Panc1 (cell line): ENCODE results near the gene ROBO3. TPM values are rescaled to one million over a fixed set of nuclear protein-coding genes. Genes with fewer than 3 reads are reported as not detected.

Experiments
- ATAC-seq: fragments of 200-7000 bp; cut with Tn5 transposase; 2 replicates; pipeline ENCODE4 v1.9.1; 2020; ENCODE audit warnings: mild to moderate bottlenecking, moderate library complexity
- BruUV-seq: library from RNA; stranded (reverse); fragments of 400-500 nt; replicated peaks from 2 replicates; lab custom pipeline; 2021; lab: Mats Ljungman, UMichigan
- CTCF ChIA-PET: fragments of 300-600 bp; sonication (Branson Sonifier 250); formaldehyde crosslinking; loops from one replicate; lab custom pipeline; 2022; ENCODE audit warnings: antibody characterized with exemption; lab: Charles Lee
- POLR2A ChIA-PET: fragments of 300-600 bp; sonication (Branson Sonifier 250); formaldehyde crosslinking; loops from one replicate; lab custom pipeline; 2022; ENCODE audit warnings: antibody characterized with exemption; lab: Charles Lee
- DNase-seq: peaks from one replicate; pipeline ENCODE4 v3.0.0-alpha.2; 2010; ENCODE audit warnings: low read depth, low spot score
- H3K27ac ChIP-seq: 2 replicates; pipeline ENCODE4 v1.5.1; 2011; ENCODE audit warnings: mild to moderate bottlenecking, low read length, inconsistent platforms
- H3K27me3 ChIP-seq: fragments of 200-500 bp; sonication (Bioruptor generic); 2 replicates; pipeline ENCODE4 v1.6.0; 2014; ENCODE audit warnings: low read length, inconsistent platforms; ENCODE audit not compliant: control insufficient read depth, insufficient read depth
- H3K36me3 ChIP-seq: fragments of 200-500 bp; sonication (Bioruptor generic); 2 replicates; pipeline ENCODE4 v1.5.1; 2014; ENCODE audit warnings: inconsistent platforms, mild to moderate bottlenecking, low read length, moderate library complexity; ENCODE audit not compliant: control insufficient read depth, insufficient read depth
- H3K4me1 ChIP-seq: 2 replicates; pipeline ENCODE4 v1.5.1; 2011; ENCODE audit warnings: inconsistent platforms, mild to moderate bottlenecking, low read length, moderate library complexity; ENCODE audit not compliant: control insufficient read depth, insufficient read depth
- H3K4me3 ChIP-seq, 2 experiments: 2 replicates each; pipeline ENCODE4 v1.5.1; 2011 to 2012; ENCODE audit warnings: low read depth in 2 of 2, low read length in 2 of 2, mild to moderate bottlenecking in 2 of 2, inconsistent platforms in 1 of 2, moderate library complexity in 1 of 2
- H3K9me3 ChIP-seq: fragments of 200-500 bp; sonication (Bioruptor generic); 2 replicates; pipeline ENCODE4 v1.5.1; 2014; ENCODE audit warnings: low read depth, mild to moderate bottlenecking, inconsistent platforms, low read length, moderate library complexity; ENCODE audit not compliant: control insufficient read depth, insufficient read depth
- POLR2AphosphoS5 ChIP-seq: IDR thresholded peaks from 2 replicates; pipeline ENCODE4 v1.6.1; 2012; ENCODE audit warnings: mild to moderate bottlenecking, low read depth, low read length, moderate library complexity
- SIN3A ChIP-seq: IDR thresholded peaks from 2 replicates; pipeline ENCODE4 v1.6.1; 2012; ENCODE audit warnings: low read depth, mild to moderate bottlenecking, low read length, moderate library complexity, borderline replicate concordance; ENCODE audit not compliant: insufficient read depth
- TCF7L2 ChIP-seq: IDR thresholded peaks from 2 replicates; pipeline ENCODE4 v1.6.1; 2011; ENCODE audit warnings: mild to moderate bottlenecking, low read depth, low read length, inconsistent platforms
- in situ Hi-C: cut with HindIII; loops from 2 replicates; pipeline ENCODE4 v1.10.0; 2016; ENCODE audit warnings: low sequenced_read_pairs, low pct_unique_long_range_greater_than_20kb
- intact Hi-C: fragments of 100-400 bp; cut with micrococcal nuclease; formaldehyde crosslinking; loops from one replicate; pipeline ENCODE4 v1.10.0; 2022; ENCODE audit not compliant: unreplicated experiment
- total RNA-seq: library from RNA; stranded (reverse); gene quantifications from one replicate; pipeline ENCODE4 v1.2.1, GENCODE V29; 2021; ENCODE audit not compliant: unreplicated experiment
- TF ChIP-seq, protein P1 (sequence below), 2 experiments: IDR thresholded peaks; 2 replicates each; pipeline ENCODE4 v1.6.1; 2011 to 2012; ENCODE audit warnings: low read depth in 2 of 2, control low read depth in 1 of 2, low read length in 1 of 2, mild to moderate bottlenecking in 1 of 2, moderate library complexity in 1 of 2; ENCODE audit not compliant: insufficient read depth in 1 of 2
- TF ChIP-seq, protein P2 (sequence below): fragments of 450-650 bp; IDR thresholded peaks from 2 replicates; pipeline ENCODE4 v1.5.1; 2017; ENCODE audit warnings: mild to moderate bottlenecking

ROBO3 gene
- total RNA-seq, 1 experiment from 2014 or later: 12.0 TPM

DNA sequence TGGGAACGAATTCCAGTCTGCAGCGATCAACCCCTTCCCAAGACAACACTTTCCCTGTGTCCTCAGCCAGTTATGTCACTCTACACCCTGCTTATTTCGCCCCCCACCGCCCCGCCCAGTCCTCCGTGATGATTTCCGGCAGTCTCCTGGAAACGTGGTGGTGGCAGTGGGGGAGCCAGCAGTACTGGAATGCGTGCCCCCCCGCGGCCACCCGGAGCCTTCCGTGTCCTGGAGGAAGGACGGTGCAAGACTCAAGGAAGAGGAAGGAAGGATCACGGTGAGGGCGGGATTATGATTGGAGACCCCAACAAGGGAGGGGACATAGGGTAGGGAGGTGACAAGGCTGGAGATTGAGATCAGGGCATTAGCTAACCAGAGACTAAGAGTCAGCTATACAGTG is 4.1 kb downstream of the ROBO3 start:
- Histone ChIP-seq H3K9me3 (no peaks in the 10 kb centered on the region), H3K4me3 (no peak overlapping the region), H3K27me3 (peaks cover 80% of the 10 kb centered on the region), H3K36me3 (no peaks in the 10 kb centered on the region), H3K27ac (no peak overlapping the region), H3K4me1 (peaks cover 25% of the 10 kb centered on the region)
- intact Hi-C loops (no loop called here), in situ Hi-C loops (no loop called here)
- BruUV-seq: no TSS peak
- POLR2A ChIA-PET: no interaction called here
- ATAC-seq: no peak
- CTCF ChIA-PET: no interaction called here
- no peak for TF ChIP-seq TCF7L2
- TF ChIP-seq, protein P1, sequence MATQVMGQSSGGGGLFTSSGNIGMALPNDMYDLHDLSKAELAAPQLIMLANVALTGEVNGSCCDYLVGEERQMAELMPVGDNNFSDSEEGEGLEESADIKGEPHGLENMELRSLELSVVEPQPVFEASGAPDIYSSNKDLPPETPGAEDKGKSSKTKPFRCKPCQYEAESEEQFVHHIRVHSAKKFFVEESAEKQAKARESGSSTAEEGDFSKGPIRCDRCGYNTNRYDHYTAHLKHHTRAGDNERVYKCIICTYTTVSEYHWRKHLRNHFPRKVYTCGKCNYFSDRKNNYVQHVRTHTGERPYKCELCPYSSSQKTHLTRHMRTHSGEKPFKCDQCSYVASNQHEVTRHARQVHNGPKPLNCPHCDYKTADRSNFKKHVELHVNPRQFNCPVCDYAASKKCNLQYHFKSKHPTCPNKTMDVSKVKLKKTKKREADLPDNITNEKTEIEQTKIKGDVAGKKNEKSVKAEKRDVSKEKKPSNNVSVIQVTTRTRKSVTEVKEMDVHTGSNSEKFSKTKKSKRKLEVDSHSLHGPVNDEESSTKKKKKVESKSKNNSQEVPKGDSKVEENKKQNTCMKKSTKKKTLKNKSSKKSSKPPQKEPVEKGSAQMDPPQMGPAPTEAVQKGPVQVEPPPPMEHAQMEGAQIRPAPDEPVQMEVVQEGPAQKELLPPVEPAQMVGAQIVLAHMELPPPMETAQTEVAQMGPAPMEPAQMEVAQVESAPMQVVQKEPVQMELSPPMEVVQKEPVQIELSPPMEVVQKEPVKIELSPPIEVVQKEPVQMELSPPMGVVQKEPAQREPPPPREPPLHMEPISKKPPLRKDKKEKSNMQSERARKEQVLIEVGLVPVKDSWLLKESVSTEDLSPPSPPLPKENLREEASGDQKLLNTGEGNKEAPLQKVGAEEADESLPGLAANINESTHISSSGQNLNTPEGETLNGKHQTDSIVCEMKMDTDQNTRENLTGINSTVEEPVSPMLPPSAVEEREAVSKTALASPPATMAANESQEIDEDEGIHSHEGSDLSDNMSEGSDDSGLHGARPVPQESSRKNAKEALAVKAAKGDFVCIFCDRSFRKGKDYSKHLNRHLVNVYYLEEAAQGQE (IDR thresholded peaks at IDR 0.05; ENCODE audit: insufficient read depth in 1 of 2, low read depth in 2 of 2, low read length in 1 of 2): no peak
- no peak for TF ChIP-seq POLR2AphosphoS5
- TF ChIP-seq, protein P2, sequence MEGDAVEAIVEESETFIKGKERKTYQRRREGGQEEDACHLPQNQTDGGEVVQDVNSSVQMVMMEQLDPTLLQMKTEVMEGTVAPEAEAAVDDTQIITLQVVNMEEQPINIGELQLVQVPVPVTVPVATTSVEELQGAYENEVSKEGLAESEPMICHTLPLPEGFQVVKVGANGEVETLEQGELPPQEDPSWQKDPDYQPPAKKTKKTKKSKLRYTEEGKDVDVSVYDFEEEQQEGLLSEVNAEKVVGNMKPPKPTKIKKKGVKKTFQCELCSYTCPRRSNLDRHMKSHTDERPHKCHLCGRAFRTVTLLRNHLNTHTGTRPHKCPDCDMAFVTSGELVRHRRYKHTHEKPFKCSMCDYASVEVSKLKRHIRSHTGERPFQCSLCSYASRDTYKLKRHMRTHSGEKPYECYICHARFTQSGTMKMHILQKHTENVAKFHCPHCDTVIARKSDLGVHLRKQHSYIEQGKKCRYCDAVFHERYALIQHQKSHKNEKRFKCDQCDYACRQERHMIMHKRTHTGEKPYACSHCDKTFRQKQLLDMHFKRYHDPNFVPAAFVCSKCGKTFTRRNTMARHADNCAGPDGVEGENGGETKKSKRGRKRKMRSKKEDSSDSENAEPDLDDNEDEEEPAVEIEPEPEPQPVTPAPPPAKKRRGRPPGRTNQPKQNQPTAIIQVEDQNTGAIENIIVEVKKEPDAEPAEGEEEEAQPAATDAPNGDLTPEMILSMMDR: no peak
- DNase-seq: no peak

DNA sequence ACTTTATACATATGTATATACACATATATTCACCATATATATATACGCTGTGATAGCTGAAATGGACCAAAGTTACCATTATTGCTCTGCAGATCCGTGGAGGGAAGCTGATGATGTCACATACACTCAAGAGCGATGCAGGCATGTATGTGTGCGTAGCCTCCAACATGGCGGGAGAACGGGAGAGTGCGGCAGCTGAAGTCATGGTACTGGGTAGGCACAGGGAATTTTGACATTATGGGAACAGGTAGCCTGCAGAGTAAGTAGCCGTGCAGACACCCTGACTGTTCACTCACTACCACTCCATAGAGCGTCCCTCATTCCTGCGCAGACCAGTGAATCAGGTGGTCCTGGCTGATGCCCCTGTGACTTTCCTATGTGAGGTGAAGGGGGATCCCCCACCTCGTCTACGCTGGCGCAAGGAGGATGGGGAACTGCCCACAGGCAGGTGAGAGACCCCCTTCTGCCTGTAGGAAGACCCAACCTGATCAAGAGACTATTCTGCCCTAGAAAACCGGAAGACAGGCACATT is 4.7 kb downstream of the ROBO3 start:
- POLR2A ChIA-PET: no interaction called here
- Histone ChIP-seq H3K4me1 (peaks cover 25% of the 10 kb centered on the region), H3K4me3 (no peak overlapping the region), H3K27ac (no peak overlapping the region), H3K9me3 (no peaks in the 10 kb centered on the region), H3K36me3 (no peaks in the 10 kb centered on the region), H3K27me3 (peaks cover 74% of the 10 kb centered on the region)
- BruUV-seq: no TSS peak
- CTCF ChIA-PET: no interaction called here
- in situ Hi-C loops (no loop called here), intact Hi-C loops (no loop called here)
- no peak for ATAC-seq
- DNase-seq: no peak
- TF ChIP-seq SIN3A (no peak), TCF7L2 (no peak), POLR2AphosphoS5 (no peak)
- TF ChIP-seq, protein P1 (IDR thresholded peaks at IDR 0.05; ENCODE audit: insufficient read depth in 1 of 2, low read depth in 2 of 2, low read length in 1 of 2): no peak
- TF ChIP-seq, protein P2: no peak
